ENCODE data around the gene HSPB1. TPM values are rescaled to one million over a fixed set of nuclear protein-coding genes. Genes with fewer than 3 reads are reported as not detected.
"Not testable (repeated sequence)": the region's sequence is repeated elsewhere in the genome, so short reads cannot be mapped to it uniquely, and the experiment has no call there.

HSPB1 gene
- total and polyA plus RNA-seq, 2 donors (not counting 1 experiment from before 2014, with no cell fraction given) = 34.0 to 343 TPM

DNA sequence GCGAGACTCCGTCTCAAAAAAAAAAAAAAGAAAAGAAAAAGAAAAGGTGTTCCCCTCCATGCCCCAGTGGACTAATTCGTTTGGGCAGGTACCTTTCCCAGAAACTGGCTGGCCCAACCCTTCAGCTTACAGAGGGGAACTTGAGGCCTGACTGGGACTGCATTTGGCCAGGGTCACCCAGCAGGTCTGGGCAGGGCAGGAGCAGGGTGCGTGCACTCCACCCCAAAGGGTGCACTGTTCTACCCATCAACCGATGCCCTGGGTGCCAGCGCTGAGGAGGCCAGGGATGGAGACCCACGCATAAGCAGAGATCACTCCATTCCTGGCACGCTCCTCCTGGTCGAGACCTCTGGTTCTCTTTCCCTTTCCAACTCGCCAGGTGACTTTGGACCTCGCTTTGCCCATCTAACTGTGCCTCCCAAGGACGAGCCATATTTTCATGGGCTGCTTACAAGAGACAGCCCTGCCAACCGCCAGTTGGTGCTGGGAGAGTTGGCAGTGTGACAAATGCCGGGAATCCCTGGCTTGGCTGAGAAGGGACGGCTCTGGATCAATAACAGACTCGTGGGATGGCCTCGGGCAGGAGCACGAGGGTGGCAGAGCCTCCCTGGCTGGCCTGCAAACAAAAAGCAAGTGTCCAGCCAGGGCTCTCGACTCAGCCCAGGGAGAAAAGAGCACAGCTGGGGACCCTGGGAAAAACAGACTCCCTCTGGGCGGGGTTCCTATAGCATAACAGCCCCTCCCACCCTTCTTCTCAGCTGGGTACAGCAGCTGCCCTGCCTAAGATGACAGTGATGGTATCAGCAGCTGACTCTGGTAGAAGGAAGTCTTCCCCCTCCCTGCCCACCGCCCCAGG is 7.9 kb downstream of the HSPB1 start:
- H3K9me3 Mint-ChIP-seq (ENCODE audit: insufficient read depth) = no peaks in the 10 kb centered on the region
- no peaks in the 10 kb centered on the region for H3K79me2 ChIP-seq (ENCODE audit: control insufficient read depth, insufficient read depth, low read length)
- no peaks in the 10 kb centered on the region for H3K27me3 Mint-ChIP-seq
- no peak overlapping the region for H3K9ac ChIP-seq (ENCODE audit: low read length)
- 84% methylated on average over 18 of the region's 21 CpGs for WGBS (ENCODE audit: insufficient coverage)
- TF ChIP-seq EZH2 (IDR thresholded peaks at IDR 0.05; ENCODE audit: borderline replicate concordance, insufficient read depth, low read depth, low read length, poor library complexity, severe bottlenecking) = no peak
- TF ChIP-seq, protein P1, sequence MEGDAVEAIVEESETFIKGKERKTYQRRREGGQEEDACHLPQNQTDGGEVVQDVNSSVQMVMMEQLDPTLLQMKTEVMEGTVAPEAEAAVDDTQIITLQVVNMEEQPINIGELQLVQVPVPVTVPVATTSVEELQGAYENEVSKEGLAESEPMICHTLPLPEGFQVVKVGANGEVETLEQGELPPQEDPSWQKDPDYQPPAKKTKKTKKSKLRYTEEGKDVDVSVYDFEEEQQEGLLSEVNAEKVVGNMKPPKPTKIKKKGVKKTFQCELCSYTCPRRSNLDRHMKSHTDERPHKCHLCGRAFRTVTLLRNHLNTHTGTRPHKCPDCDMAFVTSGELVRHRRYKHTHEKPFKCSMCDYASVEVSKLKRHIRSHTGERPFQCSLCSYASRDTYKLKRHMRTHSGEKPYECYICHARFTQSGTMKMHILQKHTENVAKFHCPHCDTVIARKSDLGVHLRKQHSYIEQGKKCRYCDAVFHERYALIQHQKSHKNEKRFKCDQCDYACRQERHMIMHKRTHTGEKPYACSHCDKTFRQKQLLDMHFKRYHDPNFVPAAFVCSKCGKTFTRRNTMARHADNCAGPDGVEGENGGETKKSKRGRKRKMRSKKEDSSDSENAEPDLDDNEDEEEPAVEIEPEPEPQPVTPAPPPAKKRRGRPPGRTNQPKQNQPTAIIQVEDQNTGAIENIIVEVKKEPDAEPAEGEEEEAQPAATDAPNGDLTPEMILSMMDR (IDR thresholded peaks at IDR 0.05) = no peak
- H3K9me3 ChIP-seq (ENCODE audit: control extremely low read depth in 1 of 3, control insufficient read depth in 2 of 3, insufficient read depth in 1 of 3, low read length in 2 of 3) = peaks cover 0 to 4% (median 0%) of the 10 kb centered on the region in 3 donors
- H3K27ac ChIP-seq (ENCODE audit: low read length in 2 of 2) = no peak overlapping the region
- DNase-seq (no peak), ATAC-seq (ENCODE audit: low read depth) (no peak)
- H3K4me1 Mint-ChIP-seq = peaks cover 5% of the 10 kb centered on the region
- H3K4me2 ChIP-seq (replicated peaks; ENCODE audit: low read depth, low read length, poor library complexity, severe bottlenecking) = no peak overlapping the region
- H3K4me3 Mint-ChIP-seq = no peak overlapping the region
- no peaks in the 10 kb centered on the region for H3K27me3 ChIP-seq (replicated peaks in 1 of 4; ENCODE audit: control extremely low read depth in 1 of 4, control insufficient read depth in 3 of 4, insufficient read depth in 4 of 4, low read length in 3 of 4)
- no peak overlapping the region for H3K27ac Mint-ChIP-seq
- ChIA-PET POLR2A (interaction anchor here (0.7 kb wide), 1 partner anchor 14 kb away, joined by 5 read pairs; no protein-coding TSS in a partner anchor), CTCF (interaction anchor here (1.2 to 5.9 kb wide), 5 partner anchors 8 to 133 kb away, joined by 3 to 119 read pairs (median 3); partner anchors contain the start of gene HSPB1)
- no peak overlapping the region for H3K4me3 ChIP-seq (ENCODE audit: control extremely low read depth in 1 of 5, extremely low read depth in 1 of 5, insufficient read depth in 1 of 5, low read depth in 2 of 5, low read length in 4 of 5)
- no peaks in the 10 kb centered on the region for H4K20me1 ChIP-seq (ENCODE audit: control insufficient read depth, insufficient read depth, low read length, poor library complexity, severe bottlenecking)
- intact Hi-C loops (cut with micrococcal nuclease) = loop anchor here (10.0 kb wide), 1 partner anchor 1236 kb away; the partner anchor contains the start of gene RCC1L
- no peak overlapping the region for H2AFZ ChIP-seq (ENCODE audit: insufficient read depth, low read depth, low read length, poor library complexity, severe bottlenecking)
- no peaks in the 10 kb centered on the region for H3K36me3 ChIP-seq (replicated peaks in 1 of 2; ENCODE audit: control extremely low read depth in 1 of 2, control insufficient read depth in 1 of 2, extremely low read depth in 1 of 2, insufficient read depth in 2 of 2, low read length in 1 of 2)
- peaks cover 0 to 8% of the 10 kb centered on the region in 2 donors for H3K4me1 ChIP-seq (ENCODE audit: control insufficient read depth in 2 of 2, insufficient read depth in 2 of 2, low read length in 2 of 2)

DNA sequence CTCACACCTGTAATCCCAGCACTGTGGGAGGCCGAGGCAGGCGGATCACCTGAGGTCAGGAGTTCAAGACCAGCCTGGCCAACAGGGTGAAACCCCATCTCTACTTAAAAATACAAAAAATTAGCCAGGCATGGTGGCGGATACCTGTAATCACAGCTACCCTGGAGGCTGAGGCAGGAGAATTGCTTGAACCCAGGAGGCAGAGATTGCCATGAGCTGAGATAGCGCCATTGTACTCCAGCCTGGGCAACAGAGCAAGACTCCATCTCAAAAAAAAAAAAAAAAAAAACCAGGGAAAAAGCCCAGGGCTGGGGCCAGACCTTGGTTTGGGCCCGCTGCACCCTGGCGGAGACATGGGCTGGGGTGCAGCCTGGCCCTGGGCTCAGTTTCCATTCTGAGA is 9.4 kb downstream of the HSPB1 start:
- not testable (repeated sequence) for H2AFZ ChIP-seq (ENCODE audit: insufficient read depth, low read depth, low read length, poor library complexity, severe bottlenecking); H3K4me3 Mint-ChIP-seq; H3K4me1 Mint-ChIP-seq; H3K27me3 Mint-ChIP-seq; H3K9me3 Mint-ChIP-seq (ENCODE audit: insufficient read depth); H3K79me2 ChIP-seq (ENCODE audit: control insufficient read depth, insufficient read depth, low read length); H3K4me3 ChIP-seq (ENCODE audit: control extremely low read depth in 1 of 5, extremely low read depth in 1 of 5, insufficient read depth in 1 of 5, low read depth in 2 of 5, low read length in 4 of 5); H3K27ac ChIP-seq (ENCODE audit: low read length in 2 of 2); ATAC-seq (ENCODE audit: low read depth); H3K9me3 ChIP-seq (ENCODE audit: control extremely low read depth in 1 of 3, control insufficient read depth in 2 of 3, insufficient read depth in 1 of 3, low read length in 2 of 3); H3K27ac Mint-ChIP-seq; H3K9ac ChIP-seq (ENCODE audit: low read length); H3K27me3 ChIP-seq (replicated peaks in 1 of 4; ENCODE audit: control extremely low read depth in 1 of 4, control insufficient read depth in 3 of 4, insufficient read depth in 4 of 4, low read length in 3 of 4); DNase-seq; H3K36me3 ChIP-seq (replicated peaks in 1 of 2; ENCODE audit: control extremely low read depth in 1 of 2, control insufficient read depth in 1 of 2, extremely low read depth in 1 of 2, insufficient read depth in 2 of 2, low read length in 1 of 2); H4K20me1 ChIP-seq (ENCODE audit: control insufficient read depth, insufficient read depth, low read length, poor library complexity, severe bottlenecking); H3K4me1 ChIP-seq (ENCODE audit: control insufficient read depth in 2 of 2, insufficient read depth in 2 of 2, low read length in 2 of 2); H3K4me2 ChIP-seq (replicated peaks; ENCODE audit: low read depth, low read length, poor library complexity, severe bottlenecking)
- CTCF ChIA-PET = interaction anchor here (0.7 to 5.9 kb wide), 4 partner anchors 10 to 1072 kb away, joined by 3 to 119 read pairs (median 26); partner anchors contain the start of gene HSPB1
- POLR2A ChIA-PET = interaction anchor here (0.7 kb wide), 1 partner anchor 9 kb away, joined by 6 read pairs; the partner anchor contains the start of gene HSPB1
- 95% methylated on average over 5 of the region's 6 CpGs for WGBS (ENCODE audit: insufficient coverage)
- intact Hi-C loops (cut with micrococcal nuclease) = loop anchor here (10.0 kb wide), 1 partner anchor 1237 kb away; the partner anchor contains the start of gene RCC1L
